MM.1S (cell line): ENCODE data around the gene TUBB4B.

ENCODE experiments used
- DNase-seq: peaks from one replicate; pipeline ENCODE4 v3.0.0-alpha.2; 2015
- H2AFZ ChIP-seq: fragments of 300-600 bp; sonication (generic); 2 replicates; pipeline ENCODE4 v1.6.0; 2016; ENCODE audit warnings: antibody characterized with exemption, low read length
- H3F3A ChIP-seq: fragments of 300-600 bp; sonication (generic); 2 replicates; pipeline ENCODE4 v1.6.1; 2016; ENCODE audit warnings: mild to moderate bottlenecking, antibody characterized with exemption, low read length, moderate library complexity, mixed read lengths; ENCODE audit not compliant: insufficient read depth
- H3K27ac ChIP-seq: fragments of 300-600 bp; sonication (generic); 2 replicates; pipeline ENCODE4 v1.5.1; 2016; ENCODE audit warnings: mild to moderate bottlenecking, low read length
- H3K27me3 ChIP-seq: fragments of 300-600 bp; sonication (generic); replicated peaks from 2 replicates; pipeline ENCODE4 v1.6.0; 2016; ENCODE audit warnings: low read length; ENCODE audit not compliant: insufficient read depth
- H3K36me3 ChIP-seq: fragments of 300-600 bp; sonication (generic); replicated peaks from 2 replicates; pipeline ENCODE4 v1.6.1; 2016; ENCODE audit warnings: mild to moderate bottlenecking, low read length, mixed read lengths; ENCODE audit not compliant: insufficient read depth
- H3K4me1 ChIP-seq: fragments of 300-600 bp; sonication (generic); 2 replicates; pipeline ENCODE4 v1.6.1; 2016; ENCODE audit warnings: low read length, mixed read lengths
- H3K4me2 ChIP-seq: fragments of 300-600 bp; sonication (generic); 2 replicates; pipeline ENCODE4 v1.6.0; 2016; ENCODE audit warnings: low read depth, low read length
- H3K4me3 ChIP-seq: fragments of 300-600 bp; sonication (generic); 2 replicates; pipeline ENCODE4 v1.5.1; 2016; ENCODE audit warnings: low read length, mixed read lengths
- H3K79me2 ChIP-seq: fragments of 300-600 bp; sonication (generic); 2 replicates; pipeline ENCODE4 v1.6.1; 2016; ENCODE audit warnings: mixed run types, low read length, mixed read lengths
- H3K9ac ChIP-seq: fragments of 300-600 bp; sonication (generic); 2 replicates; pipeline ENCODE4 v1.6.1; 2016; ENCODE audit warnings: low read length, mixed read lengths
- H3K9me2 ChIP-seq: fragments of 300-600 bp; sonication (generic); replicated peaks from 2 replicates; pipeline ENCODE4 v1.6.1; 2016; ENCODE audit warnings: mild to moderate bottlenecking, low read length, mixed read lengths; ENCODE audit not compliant: insufficient read depth
- H3K9me3 ChIP-seq: fragments of 300-600 bp; sonication (generic); replicated peaks from 2 replicates; pipeline ENCODE4 v1.6.1; 2016; ENCODE audit warnings: mild to moderate bottlenecking, low read length, mixed read lengths; ENCODE audit not compliant: insufficient read depth
- H4K20me1 ChIP-seq: fragments of 300-600 bp; sonication (generic); 2 replicates; pipeline ENCODE4 v1.6.1; 2016; ENCODE audit warnings: mild to moderate bottlenecking, low read length, moderate library complexity, mixed read lengths; ENCODE audit not compliant: insufficient read depth
- CTCF ChIP-seq: fragments of 300-600 bp; sonication (generic); IDR thresholded peaks from 2 replicates; pipeline ENCODE4 v1.5.1; 2016; ENCODE audit warnings: antibody characterized with exemption, low read length, mixed read lengths
- EZH2 ChIP-seq: fragments of 300-600 bp; sonication (generic); optimal IDR thresholded peaks from 2 replicates; pipeline ENCODE3; 2017; ENCODE audit warnings: low read depth, mild to moderate bottlenecking, antibody characterized with exemption, low read length, mixed read lengths
- EZH2phosphoT487 ChIP-seq: fragments of 300-600 bp; sonication (generic); IDR thresholded peaks from 2 replicates; pipeline ENCODE4 v1.6.1; 2018; ENCODE audit warnings: antibody characterized with exemption, low read length

Gene TUBB4B

GRCh38 chr9:137279741-137280473 is 38.8 kb downstream of the TUBB4B start:
- Histone ChIP-seq H3K4me3 (no peak overlapping the region), H3K27me3 (no peaks in the 10 kb centered on the region), H3K9me2 (no peaks in the 10 kb centered on the region), H3K27ac (no peak overlapping the region), H3K4me2 (no peak overlapping the region), H2AFZ (no peak overlapping the region), H3K79me2 (peaks cover 8% of the 10 kb centered on the region; the same call in 1 of the 2 replicates), H3K9ac (no peak overlapping the region), H3F3A (no peaks in the 10 kb centered on the region), H3K9me3 (no peaks in the 10 kb centered on the region), H3K4me1 (peaks cover 3% of the 10 kb centered on the region; the same call in 1 of the 2 replicates), H3K36me3 (no peaks in the 10 kb centered on the region), H4K20me1 (no peaks in the 10 kb centered on the region)
- no peak for DNase-seq
- TF ChIP-seq EZH2phosphoT487 (no peak), EZH2 (no peak), CTCF (no peak)

GRCh38 chr9:137280474-137281344 is 39.6 kb downstream of the TUBB4B start:
- Histone ChIP-seq H3K27me3 (no peaks in the 10 kb centered on the region), H3K9ac (no peak overlapping the region), H3F3A (no peaks in the 10 kb centered on the region), H3K4me2 (no peak overlapping the region), H3K79me2 (peaks cover 8% of the 10 kb centered on the region; the same call in 1 of the 2 replicates), H3K36me3 (no peaks in the 10 kb centered on the region), H3K4me3 (no peak overlapping the region), H3K27ac (no peak overlapping the region), H4K20me1 (no peaks in the 10 kb centered on the region), H2AFZ (no peak overlapping the region), H3K9me2 (no peaks in the 10 kb centered on the region), H3K9me3 (no peaks in the 10 kb centered on the region), H3K4me1 (peaks cover 3% of the 10 kb centered on the region; the same call in 1 of the 2 replicates)
- TF ChIP-seq CTCF (no peak), EZH2 (no peak)
- DNase-seq, result no peak

GRCh38 chr9:137281345-137282116 is 40.4 kb downstream of the TUBB4B start:
- no peak overlapping the region for H2AFZ ChIP-seq
- H3F3A ChIP-seq, result peaks cover 7% of the 10 kb centered on the region; the same call in 1 of the 2 replicates
- no peaks in the 10 kb centered on the region for H3K9me2 ChIP-seq
- no peaks in the 10 kb centered on the region for H3K36me3 ChIP-seq
- DNase-seq, result no peak
- no peak for TF ChIP-seq EZH2phosphoT487
- TF ChIP-seq CTCF, result no peak
- TF ChIP-seq EZH2, result no peak
- H3K9me3 ChIP-seq, result no peaks in the 10 kb centered on the region
- H3K9ac ChIP-seq, result no peak overlapping the region
- H3K27me3 ChIP-seq, result no peaks in the 10 kb centered on the region
- no peak overlapping the region for H3K4me3 ChIP-seq
- peaks cover 8% of the 10 kb centered on the region; the same call in 1 of the 2 replicates for H3K79me2 ChIP-seq
- no peak overlapping the region for H3K4me2 ChIP-seq
- no peaks in the 10 kb centered on the region for H4K20me1 ChIP-seq
- peaks cover 3% of the 10 kb centered on the region; the same call in 1 of the 2 replicates for H3K4me1 ChIP-seq
- H3K27ac ChIP-seq, result no peak overlapping the region
